Panc1 (cell line): ENCODE data around the gene LCN6. TPM values are rescaled to one million over a fixed set of nuclear protein-coding genes. Genes with fewer than 3 reads are reported as not detected.

Experiments
- ATAC-seq: fragments of 200-7000 bp; cut with Tn5 transposase; 2 replicates; pipeline ENCODE4 v1.9.1; 2020; ENCODE audit warnings: mild to moderate bottlenecking, moderate library complexity
- BruUV-seq: library from RNA; stranded (reverse); fragments of 400-500 nt; replicated peaks from 2 replicates; lab custom pipeline; 2021; lab: Mats Ljungman, UMichigan
- CTCF ChIA-PET: fragments of 300-600 bp; sonication (Branson Sonifier 250); formaldehyde crosslinking; loops from one replicate; lab custom pipeline; 2022; ENCODE audit warnings: antibody characterized with exemption; lab: Charles Lee
- POLR2A ChIA-PET: fragments of 300-600 bp; sonication (Branson Sonifier 250); formaldehyde crosslinking; loops from one replicate; lab custom pipeline; 2022; ENCODE audit warnings: antibody characterized with exemption; lab: Charles Lee
- DNase-seq: peaks from one replicate; pipeline ENCODE4 v3.0.0-alpha.2; 2010; ENCODE audit warnings: low read depth, low spot score
- H3K27ac ChIP-seq: 2 replicates; pipeline ENCODE4 v1.5.1; 2011; ENCODE audit warnings: mild to moderate bottlenecking, low read length, inconsistent platforms
- H3K27me3 ChIP-seq: fragments of 200-500 bp; sonication (Bioruptor generic); 2 replicates; pipeline ENCODE4 v1.6.0; 2014; ENCODE audit warnings: low read length, inconsistent platforms; ENCODE audit not compliant: control insufficient read depth, insufficient read depth
- H3K36me3 ChIP-seq: fragments of 200-500 bp; sonication (Bioruptor generic); 2 replicates; pipeline ENCODE4 v1.5.1; 2014; ENCODE audit warnings: inconsistent platforms, mild to moderate bottlenecking, low read length, moderate library complexity; ENCODE audit not compliant: control insufficient read depth, insufficient read depth
- H3K4me1 ChIP-seq: 2 replicates; pipeline ENCODE4 v1.5.1; 2011; ENCODE audit warnings: inconsistent platforms, mild to moderate bottlenecking, low read length, moderate library complexity; ENCODE audit not compliant: control insufficient read depth, insufficient read depth
- H3K4me3 ChIP-seq, 2 experiments: 2 replicates each; pipeline ENCODE4 v1.5.1; 2011 to 2012; ENCODE audit warnings: low read depth in 2 of 2, low read length in 2 of 2, mild to moderate bottlenecking in 2 of 2, inconsistent platforms in 1 of 2, moderate library complexity in 1 of 2
- H3K9me3 ChIP-seq: fragments of 200-500 bp; sonication (Bioruptor generic); 2 replicates; pipeline ENCODE4 v1.5.1; 2014; ENCODE audit warnings: low read depth, mild to moderate bottlenecking, inconsistent platforms, low read length, moderate library complexity; ENCODE audit not compliant: control insufficient read depth, insufficient read depth
- CTCF ChIP-seq: fragments of 450-650 bp; IDR thresholded peaks from 2 replicates; pipeline ENCODE4 v1.5.1; 2017; ENCODE audit warnings: mild to moderate bottlenecking
- POLR2AphosphoS5 ChIP-seq: IDR thresholded peaks from 2 replicates; pipeline ENCODE4 v1.6.1; 2012; ENCODE audit warnings: mild to moderate bottlenecking, low read depth, low read length, moderate library complexity
- SIN3A ChIP-seq: IDR thresholded peaks from 2 replicates; pipeline ENCODE4 v1.6.1; 2012; ENCODE audit warnings: low read depth, mild to moderate bottlenecking, low read length, moderate library complexity, borderline replicate concordance; ENCODE audit not compliant: insufficient read depth
- TCF7L2 ChIP-seq: IDR thresholded peaks from 2 replicates; pipeline ENCODE4 v1.6.1; 2011; ENCODE audit warnings: mild to moderate bottlenecking, low read depth, low read length, inconsistent platforms
- in situ Hi-C: cut with HindIII; loops from 2 replicates; pipeline ENCODE4 v1.10.0; 2016; ENCODE audit warnings: low sequenced_read_pairs, low pct_unique_long_range_greater_than_20kb
- intact Hi-C: fragments of 100-400 bp; cut with micrococcal nuclease; formaldehyde crosslinking; loops from one replicate; pipeline ENCODE4 v1.10.0; 2022; ENCODE audit not compliant: unreplicated experiment
- total RNA-seq: library from RNA; stranded (reverse); gene quantifications from one replicate; pipeline ENCODE4 v1.2.1, GENCODE V29; 2021; ENCODE audit not compliant: unreplicated experiment
- TF ChIP-seq, protein P1 (sequence below), 2 experiments: IDR thresholded peaks; 2 replicates each; pipeline ENCODE4 v1.6.1; 2011 to 2012; ENCODE audit warnings: low read depth in 2 of 2, control low read depth in 1 of 2, low read length in 1 of 2, mild to moderate bottlenecking in 1 of 2, moderate library complexity in 1 of 2; ENCODE audit not compliant: insufficient read depth in 1 of 2

Gene LCN6
- total RNA-seq, 1 experiment from 2014 or later = not detected

- TF ChIP-seq POLR2AphosphoS5 (no peak), TCF7L2 (no peak), SIN3A (no peak), CTCF (no peak)
- TF ChIP-seq, protein P1, sequence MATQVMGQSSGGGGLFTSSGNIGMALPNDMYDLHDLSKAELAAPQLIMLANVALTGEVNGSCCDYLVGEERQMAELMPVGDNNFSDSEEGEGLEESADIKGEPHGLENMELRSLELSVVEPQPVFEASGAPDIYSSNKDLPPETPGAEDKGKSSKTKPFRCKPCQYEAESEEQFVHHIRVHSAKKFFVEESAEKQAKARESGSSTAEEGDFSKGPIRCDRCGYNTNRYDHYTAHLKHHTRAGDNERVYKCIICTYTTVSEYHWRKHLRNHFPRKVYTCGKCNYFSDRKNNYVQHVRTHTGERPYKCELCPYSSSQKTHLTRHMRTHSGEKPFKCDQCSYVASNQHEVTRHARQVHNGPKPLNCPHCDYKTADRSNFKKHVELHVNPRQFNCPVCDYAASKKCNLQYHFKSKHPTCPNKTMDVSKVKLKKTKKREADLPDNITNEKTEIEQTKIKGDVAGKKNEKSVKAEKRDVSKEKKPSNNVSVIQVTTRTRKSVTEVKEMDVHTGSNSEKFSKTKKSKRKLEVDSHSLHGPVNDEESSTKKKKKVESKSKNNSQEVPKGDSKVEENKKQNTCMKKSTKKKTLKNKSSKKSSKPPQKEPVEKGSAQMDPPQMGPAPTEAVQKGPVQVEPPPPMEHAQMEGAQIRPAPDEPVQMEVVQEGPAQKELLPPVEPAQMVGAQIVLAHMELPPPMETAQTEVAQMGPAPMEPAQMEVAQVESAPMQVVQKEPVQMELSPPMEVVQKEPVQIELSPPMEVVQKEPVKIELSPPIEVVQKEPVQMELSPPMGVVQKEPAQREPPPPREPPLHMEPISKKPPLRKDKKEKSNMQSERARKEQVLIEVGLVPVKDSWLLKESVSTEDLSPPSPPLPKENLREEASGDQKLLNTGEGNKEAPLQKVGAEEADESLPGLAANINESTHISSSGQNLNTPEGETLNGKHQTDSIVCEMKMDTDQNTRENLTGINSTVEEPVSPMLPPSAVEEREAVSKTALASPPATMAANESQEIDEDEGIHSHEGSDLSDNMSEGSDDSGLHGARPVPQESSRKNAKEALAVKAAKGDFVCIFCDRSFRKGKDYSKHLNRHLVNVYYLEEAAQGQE (IDR thresholded peaks at IDR 0.05; ENCODE audit: insufficient read depth in 1 of 2, low read depth in 2 of 2, low read length in 1 of 2) = no peak
- intact Hi-C loops (no loop called here), in situ Hi-C loops (no loop called here)
- ATAC-seq = peak; percentile 72; the same call in 1 of the 2 replicates
- H3K9me3 ChIP-seq = no peaks in the 10 kb centered on the region; the same call in 1 of the 2 replicates
- BruUV-seq = no TSS peak
- ChIA-PET CTCF (no interaction called here), POLR2A (no interaction called here)
- H3K4me1 ChIP-seq = no peaks in the 10 kb centered on the region
- H3K27ac ChIP-seq = no peak overlapping the region
- no peak overlapping the region for H3K4me3 ChIP-seq
- H3K27me3 ChIP-seq = no peaks in the 10 kb centered on the region
- no peaks in the 10 kb centered on the region for H3K36me3 ChIP-seq
- no peak for DNase-seq
Observed at GRCh38 chr9:136773386-136774044, 25.2 kb upstream of the LCN6 start.

DNA sequence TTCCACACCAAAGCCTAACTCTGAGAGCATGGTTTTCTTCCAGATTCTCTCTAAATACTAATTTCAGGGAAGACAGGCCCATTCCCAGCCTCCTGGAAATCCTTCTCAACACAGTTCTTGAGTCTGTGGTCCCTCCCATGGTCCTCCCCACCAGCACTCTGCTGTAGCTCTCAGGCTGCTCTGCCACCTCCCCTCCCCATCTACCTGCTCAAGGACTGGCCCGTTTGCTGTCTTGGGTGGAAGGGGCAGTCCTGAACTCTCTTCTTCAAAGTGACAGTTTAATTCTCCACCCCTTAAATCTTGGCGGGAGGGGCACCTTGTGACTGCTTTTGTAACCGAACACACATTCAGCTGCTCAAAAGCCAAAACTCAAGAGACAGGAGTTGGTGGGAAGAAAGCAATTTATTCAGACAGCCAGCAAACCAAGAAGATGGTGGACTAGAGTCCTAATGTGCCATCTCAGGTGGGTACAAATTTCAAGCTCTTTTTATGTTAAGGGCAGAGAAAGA, 23.6 kb upstream of the LCN6 start:
- POLR2A ChIA-PET = no interaction called here
- DNase-seq (no peak), ATAC-seq (no peak)
- no peaks in the 10 kb centered on the region; the same call in 1 of the 2 replicates for H3K9me3 ChIP-seq
- no peak for TF ChIP-seq SIN3A
- no peak for TF ChIP-seq TCF7L2
- no peak for TF ChIP-seq CTCF
- TF ChIP-seq, protein P1 (IDR thresholded peaks at IDR 0.05; ENCODE audit: insufficient read depth in 1 of 2, low read depth in 2 of 2, low read length in 1 of 2) = no peak
- no peak for TF ChIP-seq POLR2AphosphoS5
- no peak overlapping the region for H3K27ac ChIP-seq
- intact Hi-C loops = no loop called here
- H3K36me3 ChIP-seq = no peaks in the 10 kb centered on the region
- H3K27me3 ChIP-seq = no peaks in the 10 kb centered on the region
- H3K4me1 ChIP-seq = no peaks in the 10 kb centered on the region
- CTCF ChIA-PET = no interaction called here
- no peak overlapping the region for H3K4me3 ChIP-seq
- no TSS peak for BruUV-seq
- in situ Hi-C loops = no loop called here
